RWPE2 (cell line): ENCODE measurements around the gene CNIH3.

Source experiments
- ATAC-seq: fragments of 200-7000 bp; cut with Tn5 transposase; 3 replicates; pipeline ENCODE4 v1.9.1; 2021; ENCODE audit warnings: low read depth
- DNase-seq: peaks from one replicate; pipeline ENCODE4 v3.0.0-alpha.2; 2020; ENCODE audit warnings: low spot score
- H3K27ac ChIP-seq: fragments of 450-650 bp; 2 replicates; pipeline ENCODE4 v1.5.1; 2017; ENCODE audit warnings: mild to moderate bottlenecking; ENCODE audit not compliant: poor library complexity, severe bottlenecking
- H3K27me3 ChIP-seq: fragments of 250-450 bp; sonication (Bioruptor Pico); 2 replicates; pipeline ENCODE4 v1.5.1; 2021; ENCODE audit warnings: mild to moderate bottlenecking, moderate library complexity; ENCODE audit not compliant: insufficient read depth, poor library complexity, severe bottlenecking
- H3K36me3 ChIP-seq: fragments of 250-450 bp; sonication (Bioruptor Pico); 2 replicates; pipeline ENCODE4 v1.5.1; 2020; ENCODE audit warnings: low read depth, mild to moderate bottlenecking, moderate library complexity
- H3K4me1 ChIP-seq: fragments of 250-450 bp; sonication (Bioruptor Pico); 2 replicates; pipeline ENCODE4 v1.5.1; 2021; ENCODE audit warnings: mild to moderate bottlenecking, moderate library complexity; ENCODE audit not compliant: insufficient read depth, poor library complexity, severe bottlenecking
- H3K4me3 ChIP-seq: fragments of 250-450 bp; sonication (Bioruptor Pico); 2 replicates; pipeline ENCODE4 v1.5.1; 2021; ENCODE audit warnings: mild to moderate bottlenecking, moderate library complexity; ENCODE audit not compliant: severe bottlenecking
- H3K9me3 ChIP-seq: fragments of 250-450 bp; sonication (Bioruptor Pico); 2 replicates; pipeline ENCODE4 v1.5.1; 2021; ENCODE audit warnings: mild to moderate bottlenecking, moderate library complexity; ENCODE audit not compliant: severe bottlenecking
- TF ChIP-seq, protein P1 (sequence below): fragments of 450-650 bp; IDR thresholded peaks from one replicate; pipeline ENCODE4 v1.5.1; 2017; ENCODE audit warnings: mild to moderate bottlenecking, moderate library complexity; ENCODE audit not compliant: poor library complexity, severe bottlenecking

CNIH3 gene

DNA sequence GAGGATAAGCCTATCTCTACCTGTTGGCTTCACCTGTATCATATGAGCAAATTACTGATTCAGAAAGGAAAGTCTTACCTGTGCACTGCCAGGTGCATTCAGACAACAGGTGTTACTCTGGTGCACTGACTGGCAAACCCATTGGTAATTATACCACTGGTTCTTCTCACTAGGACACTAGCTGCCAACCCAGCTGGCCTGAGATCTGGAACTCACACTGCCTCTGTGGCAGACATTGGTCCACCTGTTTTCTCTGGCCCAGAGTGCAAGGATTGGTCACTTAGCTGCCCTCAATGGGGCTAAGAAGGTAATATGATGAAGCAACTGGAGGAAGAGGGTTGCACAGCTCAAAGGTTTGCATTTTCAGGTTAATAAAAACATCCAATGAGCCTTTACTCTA lies 173.2 kb downstream of the CNIH3 start:
- Histone ChIP-seq H3K36me3 (no peaks in the 10 kb centered on the region), H3K4me1 (no peaks in the 10 kb centered on the region), H3K27ac (no peak overlapping the region), H3K4me3 (no peak overlapping the region), H3K9me3 (no peaks in the 10 kb centered on the region), H3K27me3 (no peaks in the 10 kb centered on the region)
- DNase-seq (no peak), ATAC-seq (no peak)
- TF ChIP-seq, protein P1, sequence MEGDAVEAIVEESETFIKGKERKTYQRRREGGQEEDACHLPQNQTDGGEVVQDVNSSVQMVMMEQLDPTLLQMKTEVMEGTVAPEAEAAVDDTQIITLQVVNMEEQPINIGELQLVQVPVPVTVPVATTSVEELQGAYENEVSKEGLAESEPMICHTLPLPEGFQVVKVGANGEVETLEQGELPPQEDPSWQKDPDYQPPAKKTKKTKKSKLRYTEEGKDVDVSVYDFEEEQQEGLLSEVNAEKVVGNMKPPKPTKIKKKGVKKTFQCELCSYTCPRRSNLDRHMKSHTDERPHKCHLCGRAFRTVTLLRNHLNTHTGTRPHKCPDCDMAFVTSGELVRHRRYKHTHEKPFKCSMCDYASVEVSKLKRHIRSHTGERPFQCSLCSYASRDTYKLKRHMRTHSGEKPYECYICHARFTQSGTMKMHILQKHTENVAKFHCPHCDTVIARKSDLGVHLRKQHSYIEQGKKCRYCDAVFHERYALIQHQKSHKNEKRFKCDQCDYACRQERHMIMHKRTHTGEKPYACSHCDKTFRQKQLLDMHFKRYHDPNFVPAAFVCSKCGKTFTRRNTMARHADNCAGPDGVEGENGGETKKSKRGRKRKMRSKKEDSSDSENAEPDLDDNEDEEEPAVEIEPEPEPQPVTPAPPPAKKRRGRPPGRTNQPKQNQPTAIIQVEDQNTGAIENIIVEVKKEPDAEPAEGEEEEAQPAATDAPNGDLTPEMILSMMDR, result no peak
